ENCODE results near the gene CACNA1I. TPM values are rescaled to one million over a fixed set of nuclear protein-coding genes. Genes with fewer than 3 reads are reported as not detected.

Gene CACNA1I
- total and polyA plus RNA-seq, 11 donors = 0.01 to 0.07 (median 0.04) TPM; not detected in 6

DNA sequence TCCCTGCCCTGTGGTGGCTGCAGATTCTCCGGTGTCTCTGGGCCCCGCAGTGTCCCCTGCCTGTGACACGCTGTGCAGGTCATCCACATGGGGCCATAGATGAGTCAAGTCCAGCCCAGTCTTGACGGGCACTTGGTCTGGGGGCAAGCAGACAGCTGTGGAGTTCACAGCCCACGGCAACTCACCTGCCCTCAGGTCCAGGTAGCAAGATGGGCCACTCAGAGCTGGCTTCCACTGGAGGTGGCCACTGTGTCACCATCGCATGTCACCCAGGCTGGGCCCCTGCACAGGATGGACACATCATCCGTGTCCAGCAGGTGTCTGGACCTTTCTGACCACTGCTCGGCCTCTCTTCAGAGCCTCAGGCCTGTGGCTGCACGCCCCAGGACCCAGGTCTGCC, 109.9 kb downstream of the CACNA1I start:
- Histone ChIP-seq H3K9me3 (no peaks in the 10 kb centered on the region), H3K27me3 (peaks cover 3 to 38% (median 14%) of the 10 kb centered on the region in 9 donors), H3K4me3 (no peak overlapping the region), H3K4me1 (peaks cover 0 to 6% (median 0%) of the 10 kb centered on the region in 12 donors), H3K27ac (no peak overlapping the region), H3K36me3 (no peaks in the 10 kb centered on the region)
- TF ChIP-seq POLR2A (IDR thresholded peaks at IDR 0.05) = no peak
- TF ChIP-seq, protein P1, sequence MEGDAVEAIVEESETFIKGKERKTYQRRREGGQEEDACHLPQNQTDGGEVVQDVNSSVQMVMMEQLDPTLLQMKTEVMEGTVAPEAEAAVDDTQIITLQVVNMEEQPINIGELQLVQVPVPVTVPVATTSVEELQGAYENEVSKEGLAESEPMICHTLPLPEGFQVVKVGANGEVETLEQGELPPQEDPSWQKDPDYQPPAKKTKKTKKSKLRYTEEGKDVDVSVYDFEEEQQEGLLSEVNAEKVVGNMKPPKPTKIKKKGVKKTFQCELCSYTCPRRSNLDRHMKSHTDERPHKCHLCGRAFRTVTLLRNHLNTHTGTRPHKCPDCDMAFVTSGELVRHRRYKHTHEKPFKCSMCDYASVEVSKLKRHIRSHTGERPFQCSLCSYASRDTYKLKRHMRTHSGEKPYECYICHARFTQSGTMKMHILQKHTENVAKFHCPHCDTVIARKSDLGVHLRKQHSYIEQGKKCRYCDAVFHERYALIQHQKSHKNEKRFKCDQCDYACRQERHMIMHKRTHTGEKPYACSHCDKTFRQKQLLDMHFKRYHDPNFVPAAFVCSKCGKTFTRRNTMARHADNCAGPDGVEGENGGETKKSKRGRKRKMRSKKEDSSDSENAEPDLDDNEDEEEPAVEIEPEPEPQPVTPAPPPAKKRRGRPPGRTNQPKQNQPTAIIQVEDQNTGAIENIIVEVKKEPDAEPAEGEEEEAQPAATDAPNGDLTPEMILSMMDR (IDR thresholded peaks at IDR 0.05) = no peak
- no peak for ATAC-seq
- 86 to 92% (median 89%) methylated on average over 2 to 9 of the region's 9 CpGs for WGBS, 4 donors
- intact Hi-C loops (cut with DNase I) = no loop called here
- no peak for DNase-seq

DNA sequence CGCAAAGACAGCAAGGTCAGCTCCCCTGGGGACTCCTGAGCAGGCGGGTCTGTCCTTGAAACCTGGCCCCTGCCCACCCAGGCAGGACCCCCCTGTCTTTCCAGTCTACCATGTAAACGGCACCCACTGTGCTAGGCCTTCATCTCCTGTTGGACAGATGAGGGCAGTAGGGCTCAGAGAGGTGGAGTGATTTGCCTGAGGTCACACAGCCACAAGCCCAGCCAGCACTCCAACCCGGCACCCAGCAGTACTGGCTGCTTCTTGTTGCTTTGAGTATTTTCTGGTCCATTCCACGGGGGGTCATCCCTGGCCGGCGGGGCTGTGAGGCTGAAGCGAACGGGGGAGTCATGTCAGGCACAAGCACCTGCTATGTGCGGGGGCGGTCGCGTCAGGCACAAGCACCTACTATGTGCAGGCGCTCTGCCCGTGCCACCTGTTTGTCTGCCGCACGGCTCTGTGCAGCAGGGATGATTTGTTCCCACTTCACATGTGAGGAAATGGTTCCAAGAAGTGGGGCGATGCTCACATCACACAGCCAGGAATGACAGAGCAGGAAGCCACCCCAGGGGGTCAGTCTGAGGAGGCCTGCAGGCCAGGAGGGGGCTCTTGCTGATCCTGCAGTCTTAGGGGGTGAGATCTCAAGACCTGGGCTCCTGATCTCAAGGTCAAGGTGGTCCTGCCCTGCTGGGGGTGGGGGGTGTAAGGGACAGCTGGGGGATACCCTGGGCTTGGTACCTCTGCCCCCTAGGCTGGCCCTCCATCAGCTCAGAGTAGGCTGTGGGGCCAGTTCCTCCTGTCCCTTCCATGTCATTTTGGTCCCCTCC, 110.7 kb downstream of the CACNA1I start:
- WGBS, 4 donors = 80 to 88% (median 82%) methylated on average over 14 to 18 of the region's 18 CpGs
- intact Hi-C loops (cut with DNase I) = no loop called here
- Histone ChIP-seq H3K4me1 (peaks cover 0 to 13% (median 0%) of the 10 kb centered on the region in 12 donors), H3K9me3 (no peaks in the 10 kb centered on the region), H3K36me3 (no peaks in the 10 kb centered on the region), H3K27me3 (peaks cover 3 to 41% (median 21%) of the 10 kb centered on the region in 9 donors), H3K4me3 (no peak overlapping the region), H3K27ac (no peak overlapping the region)
- TF ChIP-seq, protein P1 (IDR thresholded peaks at IDR 0.05) = no peak
- TF ChIP-seq POLR2A (IDR thresholded peaks at IDR 0.05) = no peak
- ATAC-seq (no peak), DNase-seq (no peak)

GRCh38 chr22:39682994-39683393, 112.4 kb downstream of the CACNA1I start:
- H3K9me3 ChIP-seq = no peaks in the 10 kb centered on the region
- H3K27me3 ChIP-seq = peaks cover 16 to 59% (median 36%) of the 10 kb centered on the region in 9 donors
- ATAC-seq (no peak), DNase-seq (no peak)
- peaks cover 0 to 14% (median 0%) of the 10 kb centered on the region in 12 donors for H3K4me1 ChIP-seq
- no peaks in the 10 kb centered on the region for H3K36me3 ChIP-seq
- 78 to 88% (median 82%) methylated on average over 4 of the region's 4 CpGs for WGBS, 4 donors
- H3K27ac ChIP-seq = no peak overlapping the region
- no peak overlapping the region for H3K4me3 ChIP-seq
- TF ChIP-seq, protein P1 (IDR thresholded peaks at IDR 0.05) = no peak
- no peak for TF ChIP-seq POLR2A (IDR thresholded peaks at IDR 0.05)
- intact Hi-C loops (cut with DNase I) = no loop called here

GRCh38 chr22:39683639-39684038, 113.1 kb downstream of the CACNA1I start:
- intact Hi-C loops (cut with DNase I) = no loop called here
- no peak for TF ChIP-seq POLR2A (IDR thresholded peaks at IDR 0.05)
- TF ChIP-seq, protein P1 (IDR thresholded peaks at IDR 0.05) = no peak
- no peak overlapping the region for H3K27ac ChIP-seq
- WGBS, 4 donors = 77 to 93% (median 87%) methylated on average over 3 to 5 of the region's 5 CpGs
- DNase-seq (no peak), ATAC-seq (no peak)
- no peaks in the 10 kb centered on the region for H3K36me3 ChIP-seq
- H3K4me1 ChIP-seq = peaks cover 0 to 14% (median 0%) of the 10 kb centered on the region in 12 donors
- H3K4me3 ChIP-seq = no peak overlapping the region
- peaks cover 18 to 65% (median 42%) of the 10 kb centered on the region in 9 donors for H3K27me3 ChIP-seq
- H3K9me3 ChIP-seq = no peaks in the 10 kb centered on the region
